GM19023 (cell line): ENCODE measurements around the gene RGS11.

Source experiments
- ATAC-seq: cut with Tn5 transposase; IDR thresholded peaks from one replicate; pipeline ENCODE4 v1.9.1; 2021; ENCODE audit warnings: mild to moderate bottlenecking, moderate library complexity; ENCODE audit not compliant: unreplicated experiment

The RGS11 gene

GRCh38 chr16:296806-297510 is 21.2 kb upstream of the RGS11 start:
- ATAC-seq = no peak

GRCh38 chr16:296276-296675 is 20.5 kb upstream of the RGS11 start:
- no peak for ATAC-seq

- ATAC-seq = no peak
Observed at GRCh38 chr16:293043-293775, 17.5 kb upstream of the RGS11 start.

- no peak for ATAC-seq
Observed at GRCh38 chr16:291539-291938, 15.8 kb upstream of the RGS11 start.

GRCh38 chr16:290681-291405 is 15.1 kb upstream of the RGS11 start:
- no peak for ATAC-seq

GRCh38 chr16:290015-290680 is 14.4 kb upstream of the RGS11 start:
- ATAC-seq = no peak

GRCh38 chr16:289395-289997 is 13.8 kb upstream of the RGS11 start:
- no peak for ATAC-seq

GRCh38 chr16:287981-288920 is 12.5 kb upstream of the RGS11 start:
- ATAC-seq = no peak

- ATAC-seq = no peak
Observed at GRCh38 chr16:287298-287811, 11.6 kb upstream of the RGS11 start.

GRCh38 chr16:286491-287297 is 10.9 kb upstream of the RGS11 start:
- no peak for ATAC-seq

GRCh38 chr16:285146-286055 is 9.7 kb upstream of the RGS11 start:
- ATAC-seq = no peak

GRCh38 chr16:284204-285120 is 8.7 kb upstream of the RGS11 start:
- ATAC-seq = no peak

GRCh38 chr16:283033-283805 is 7.5 kb upstream of the RGS11 start, which contains the start of gene PDIA2:
Gene PDIA2 (plus strand): TSS chr16:283164. CDS start chr16:283170, 6 bp downstream.
- ATAC-seq = no peak

GRCh38 chr16:282491-282890 is 6.7 kb upstream of the RGS11 start:
- ATAC-seq = no peak

- no peak for ATAC-seq
Observed at GRCh38 chr16:281660-282255, 6.0 kb upstream of the RGS11 start.
